ENCODE measurements around the gene NR3C2. TPM values are rescaled to one million over a fixed set of nuclear protein-coding genes. Genes with fewer than 3 reads are reported as not detected.

Gene NR3C2
- total RNA-seq, 1 experiment from 2014 or later = 2.7 TPM

DNA sequence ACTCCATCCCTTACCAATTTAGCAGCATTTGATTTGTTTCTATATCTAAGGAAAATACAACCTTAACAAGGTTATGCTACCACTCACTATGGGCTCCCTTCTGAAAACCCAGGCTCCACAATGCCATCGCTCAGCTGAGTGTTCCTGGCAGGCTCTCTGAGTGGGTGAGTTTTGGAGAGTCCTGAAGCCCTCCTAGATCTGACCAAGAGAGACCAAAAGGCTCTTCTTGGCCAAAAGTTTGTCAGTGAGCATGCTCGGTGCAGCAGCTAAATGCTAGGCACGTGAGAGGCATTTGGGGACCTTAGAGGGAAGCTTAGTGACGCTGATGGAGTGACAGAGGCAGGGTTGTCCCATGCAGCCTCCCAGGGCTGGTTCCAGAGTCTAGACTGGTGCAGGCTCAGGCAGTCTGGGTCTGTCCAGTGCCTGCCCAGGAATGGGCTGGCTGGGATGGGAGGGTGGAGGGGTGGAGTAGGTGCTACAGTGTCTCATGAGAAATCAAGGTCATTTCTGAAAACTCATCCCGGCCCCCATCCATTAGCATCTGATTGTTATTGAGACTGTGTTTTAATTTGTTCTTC is 346.8 kb downstream of the NR3C2 start:
- H3K4me2 ChIP-seq (ENCODE audit: low read length) = no peak overlapping the region
- TF ChIP-seq SRF (IDR thresholded peaks at IDR 0.05; ENCODE audit: low read depth) (no peak), EZH2phosphoT487 (IDR thresholded peaks at IDR 0.05; ENCODE audit: borderline replicate concordance) (no peak), SIN3A (IDR thresholded peaks at IDR 0.05; ENCODE audit: low read depth) (no peak), POLR2A (IDR thresholded peaks at IDR 0.05; ENCODE audit: borderline replicate concordance, extremely low read depth, insufficient read depth, insufficient read length) (no peak), SP1 (IDR thresholded peaks at IDR 0.05; ENCODE audit: low read depth) (no peak), ELF1 (IDR thresholded peaks at IDR 0.05; ENCODE audit: borderline replicate concordance, low read depth) (no peak), TCF7L2 (IDR thresholded peaks at IDR 0.05; ENCODE audit: borderline replicate concordance, extremely low read depth, insufficient read depth, insufficient read length) (no peak), ZFX (IDR thresholded peaks at IDR 0.05) (no peak)
- TF ChIP-seq, protein P1, sequence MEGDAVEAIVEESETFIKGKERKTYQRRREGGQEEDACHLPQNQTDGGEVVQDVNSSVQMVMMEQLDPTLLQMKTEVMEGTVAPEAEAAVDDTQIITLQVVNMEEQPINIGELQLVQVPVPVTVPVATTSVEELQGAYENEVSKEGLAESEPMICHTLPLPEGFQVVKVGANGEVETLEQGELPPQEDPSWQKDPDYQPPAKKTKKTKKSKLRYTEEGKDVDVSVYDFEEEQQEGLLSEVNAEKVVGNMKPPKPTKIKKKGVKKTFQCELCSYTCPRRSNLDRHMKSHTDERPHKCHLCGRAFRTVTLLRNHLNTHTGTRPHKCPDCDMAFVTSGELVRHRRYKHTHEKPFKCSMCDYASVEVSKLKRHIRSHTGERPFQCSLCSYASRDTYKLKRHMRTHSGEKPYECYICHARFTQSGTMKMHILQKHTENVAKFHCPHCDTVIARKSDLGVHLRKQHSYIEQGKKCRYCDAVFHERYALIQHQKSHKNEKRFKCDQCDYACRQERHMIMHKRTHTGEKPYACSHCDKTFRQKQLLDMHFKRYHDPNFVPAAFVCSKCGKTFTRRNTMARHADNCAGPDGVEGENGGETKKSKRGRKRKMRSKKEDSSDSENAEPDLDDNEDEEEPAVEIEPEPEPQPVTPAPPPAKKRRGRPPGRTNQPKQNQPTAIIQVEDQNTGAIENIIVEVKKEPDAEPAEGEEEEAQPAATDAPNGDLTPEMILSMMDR (IDR thresholded peaks at IDR 0.05 in 2 of 3, conservative IDR thresholded peaks at IDR 0.05 in 1 of 3; ENCODE audit: borderline replicate concordance in 1 of 3, insufficient read depth in 1 of 3, low read depth in 2 of 3, low read length in 2 of 3) = no peak
- TF ChIP-seq, protein P2, sequence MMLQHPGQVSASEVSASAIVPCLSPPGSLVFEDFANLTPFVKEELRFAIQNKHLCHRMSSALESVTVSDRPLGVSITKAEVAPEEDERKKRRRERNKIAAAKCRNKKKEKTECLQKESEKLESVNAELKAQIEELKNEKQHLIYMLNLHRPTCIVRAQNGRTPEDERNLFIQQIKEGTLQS (IDR thresholded peaks at IDR 0.05) = no peak
- no peak overlapping the region for H3K9ac ChIP-seq (ENCODE audit: low read length)
- H3K79me2 ChIP-seq (ENCODE audit: insufficient read depth, low read length) = no peaks in the 10 kb centered on the region
- H3K9me3 ChIP-seq (ENCODE audit: control insufficient read depth in 1 of 2, insufficient read depth in 1 of 2, low read depth in 1 of 2, low read length in 2 of 2) = no peaks in the 10 kb centered on the region
- ATAC-seq (no peak), DNase-seq (ENCODE audit: low read depth, low spot score) (no peak)
- no TSS peak for BruUV-seq (replicated peaks)
- H3K9me2 ChIP-seq (ENCODE audit: insufficient read depth) = no peaks in the 10 kb centered on the region
- intact Hi-C loops (cut with micrococcal nuclease) = no loop called here
- H3K4me3 ChIP-seq (replicated peaks in 1 of 2; ENCODE audit: low read depth in 1 of 2, low read length in 2 of 2) = no peak overlapping the region
- H3K36me3 ChIP-seq (ENCODE audit: control insufficient read depth in 1 of 2, insufficient read depth in 2 of 2, low read length in 2 of 2) = no peaks in the 10 kb centered on the region
- no peaks in the 10 kb centered on the region for H3K27me3 ChIP-seq (ENCODE audit: insufficient read depth, low read length)
- H2AFZ ChIP-seq (ENCODE audit: low read depth, low read length, poor library complexity, severe bottlenecking) = no peak overlapping the region
- POLR2A ChIA-PET = no interaction called here
- no peaks in the 10 kb centered on the region for H4K20me1 ChIP-seq (ENCODE audit: insufficient read depth)
- no peak overlapping the region for H3K27ac ChIP-seq (ENCODE audit: low read depth, low read length)
- H3K4me1 ChIP-seq (ENCODE audit: control insufficient read depth in 1 of 2, insufficient read depth in 2 of 2, low read length in 2 of 2) = no peaks in the 10 kb centered on the region
- RAD21 ChIA-PET (ENCODE audit: low non-redundant PET in 1 of 2, low total read pairs in 2 of 2, uncharacterized antibody in 2 of 2, unreplicated experiment in 2 of 2) = no interaction called here
- CTCF ChIA-PET = no interaction called here
